ENCODE results near the gene KRT25. TPM values are rescaled to one million over a fixed set of nuclear protein-coding genes. Genes with fewer than 3 reads are reported as not detected.

Gene KRT25
- total and polyA plus RNA-seq, 2 experiments from 2014 or later, result not detected

- no peak overlapping the region for H3K4me3 ChIP-seq
- no peaks in the 10 kb centered on the region for H3K36me3 ChIP-seq (replicated peaks; ENCODE audit: insufficient read depth, low read depth)
- TF ChIP-seq EZH2 (IDR thresholded peaks at IDR 0.05; ENCODE audit: borderline replicate concordance), result no peak
- TF ChIP-seq EZH2phosphoT487 (IDR thresholded peaks at IDR 0.05; ENCODE audit: low read depth, severe bottlenecking, unreplicated experiment), result no peak
- TF ChIP-seq CTCF (IDR thresholded peaks at IDR 0.05; ENCODE audit: poor library complexity), result no peak
- H3K27me3 ChIP-seq, result peaks cover 26% of the 10 kb centered on the region
- no peaks in the 10 kb centered on the region for H3K9me3 ChIP-seq (ENCODE audit: low read depth)
- H2AFZ ChIP-seq, result no peak overlapping the region
- H3K4me1 ChIP-seq (ENCODE audit: insufficient read depth), result no peaks in the 10 kb centered on the region
- no peaks in the 10 kb centered on the region for H3K79me2 ChIP-seq
- WGBS (ENCODE audit: low lambda C conversion rate, missing lambda C conversion rate), result 83% methylated on average over 10 of the region's 10 CpGs
- no peaks in the 10 kb centered on the region for H4K20me1 ChIP-seq (ENCODE audit: insufficient read depth, poor library complexity, severe bottlenecking)
- no peak overlapping the region for H3K27ac ChIP-seq
- no peak overlapping the region for H3K4me2 ChIP-seq
- DNase-seq (ENCODE audit: low spot score), result no peak
- H3K9me2 ChIP-seq (replicated peaks; ENCODE audit: insufficient read depth), result no peaks in the 10 kb centered on the region
Observed at GRCh38 chr17:40795019-40795667, 40.0 kb upstream of the KRT25 start.

DNA sequence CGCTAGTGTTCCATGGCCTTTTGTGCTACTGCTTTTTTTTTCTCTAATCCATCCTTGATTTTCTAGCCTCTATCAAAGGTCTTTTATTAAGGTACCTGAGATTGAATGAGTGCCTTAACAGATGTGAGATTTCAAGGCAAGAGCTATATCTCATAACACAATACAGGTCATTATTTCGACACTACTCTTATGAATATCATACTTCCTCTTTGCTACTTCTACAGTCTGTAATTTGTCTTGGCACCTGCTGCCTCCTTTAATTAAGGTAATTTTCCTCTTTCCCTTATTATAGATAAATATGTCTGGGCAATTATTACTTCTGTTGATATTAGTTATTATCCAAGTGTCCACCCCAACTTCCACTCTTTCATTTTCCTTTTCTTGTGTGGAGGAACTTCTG is 39.3 kb upstream of the KRT25 start:
- no peaks in the 10 kb centered on the region for H4K20me1 ChIP-seq (ENCODE audit: insufficient read depth, poor library complexity, severe bottlenecking)
- no peak overlapping the region for H2AFZ ChIP-seq
- no peak overlapping the region for H3K4me3 ChIP-seq
- no peaks in the 10 kb centered on the region for H3K9me3 ChIP-seq (ENCODE audit: low read depth)
- no peak overlapping the region for H3K27ac ChIP-seq
- no peaks in the 10 kb centered on the region for H3K9me2 ChIP-seq (replicated peaks; ENCODE audit: insufficient read depth)
- H3K79me2 ChIP-seq, result no peaks in the 10 kb centered on the region
- H3K27me3 ChIP-seq, result peaks cover 19% of the 10 kb centered on the region
- DNase-seq (ENCODE audit: low spot score), result no peak
- WGBS (ENCODE audit: low lambda C conversion rate, missing lambda C conversion rate), result 89% methylated on average over 2 of the region's 2 CpGs
- no peak for TF ChIP-seq EZH2phosphoT487 (IDR thresholded peaks at IDR 0.05; ENCODE audit: low read depth, severe bottlenecking, unreplicated experiment)
- no peak for TF ChIP-seq EZH2 (IDR thresholded peaks at IDR 0.05; ENCODE audit: borderline replicate concordance)
- TF ChIP-seq CTCF (IDR thresholded peaks at IDR 0.05; ENCODE audit: poor library complexity), result no peak
- no peak overlapping the region for H3K4me2 ChIP-seq
- H3K36me3 ChIP-seq (replicated peaks; ENCODE audit: insufficient read depth, low read depth), result no peaks in the 10 kb centered on the region
- H3K4me1 ChIP-seq (ENCODE audit: insufficient read depth), result no peaks in the 10 kb centered on the region

DNA sequence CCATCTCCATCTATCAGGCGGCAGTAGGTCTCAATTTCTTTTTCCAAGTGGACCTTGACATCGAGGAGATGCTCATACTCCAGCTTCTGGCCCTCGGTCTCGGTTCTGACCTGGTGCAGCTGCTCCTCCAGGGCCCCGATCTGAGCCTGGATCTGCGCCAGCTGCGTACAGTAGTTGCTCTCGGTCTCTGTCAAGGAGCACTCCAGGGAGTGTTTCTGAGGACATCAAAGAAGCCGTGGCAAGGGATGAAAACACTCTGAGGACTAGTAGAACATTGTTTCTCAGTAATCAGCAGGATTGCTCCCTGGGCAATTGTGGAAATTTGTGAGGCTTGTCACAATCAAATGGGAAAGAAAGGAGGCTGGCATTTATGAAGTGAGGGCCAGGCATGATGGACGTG is 38.7 kb upstream of the KRT25 start:
- H3K27ac ChIP-seq, result no peak overlapping the region
- WGBS (ENCODE audit: low lambda C conversion rate, missing lambda C conversion rate), result 81% methylated on average over 10 of the region's 10 CpGs
- H3K4me3 ChIP-seq, result no peak overlapping the region
- H4K20me1 ChIP-seq (ENCODE audit: insufficient read depth, poor library complexity, severe bottlenecking), result no peaks in the 10 kb centered on the region
- no peaks in the 10 kb centered on the region for H3K79me2 ChIP-seq
- no peaks in the 10 kb centered on the region for H3K36me3 ChIP-seq (replicated peaks; ENCODE audit: insufficient read depth, low read depth)
- H3K9me3 ChIP-seq (ENCODE audit: low read depth), result no peaks in the 10 kb centered on the region
- no peak for TF ChIP-seq CTCF (IDR thresholded peaks at IDR 0.05; ENCODE audit: poor library complexity)
- TF ChIP-seq EZH2 (IDR thresholded peaks at IDR 0.05; ENCODE audit: borderline replicate concordance), result no peak
- no peak for TF ChIP-seq EZH2phosphoT487 (IDR thresholded peaks at IDR 0.05; ENCODE audit: low read depth, severe bottlenecking, unreplicated experiment)
- H3K27me3 ChIP-seq, result peaks cover 15% of the 10 kb centered on the region
- DNase-seq (ENCODE audit: low spot score), result no peak
- H3K4me2 ChIP-seq, result no peak overlapping the region
- H3K9me2 ChIP-seq (replicated peaks; ENCODE audit: insufficient read depth), result no peaks in the 10 kb centered on the region
- H2AFZ ChIP-seq, result no peak overlapping the region
- no peaks in the 10 kb centered on the region for H3K4me1 ChIP-seq (ENCODE audit: insufficient read depth)
